HG03196 (cell line): ENCODE data around the gene HEMK1.

ENCODE experiments used
- ATAC-seq: cut with Tn5 transposase; IDR thresholded peaks from one replicate; pipeline ENCODE4 v1.9.1; 2021; ENCODE audit not compliant: unreplicated experiment

HEMK1 gene

GRCh38 chr3:50612234-50612882 is 43.0 kb downstream of the HEMK1 start:
- ATAC-seq, result no peak

DNA sequence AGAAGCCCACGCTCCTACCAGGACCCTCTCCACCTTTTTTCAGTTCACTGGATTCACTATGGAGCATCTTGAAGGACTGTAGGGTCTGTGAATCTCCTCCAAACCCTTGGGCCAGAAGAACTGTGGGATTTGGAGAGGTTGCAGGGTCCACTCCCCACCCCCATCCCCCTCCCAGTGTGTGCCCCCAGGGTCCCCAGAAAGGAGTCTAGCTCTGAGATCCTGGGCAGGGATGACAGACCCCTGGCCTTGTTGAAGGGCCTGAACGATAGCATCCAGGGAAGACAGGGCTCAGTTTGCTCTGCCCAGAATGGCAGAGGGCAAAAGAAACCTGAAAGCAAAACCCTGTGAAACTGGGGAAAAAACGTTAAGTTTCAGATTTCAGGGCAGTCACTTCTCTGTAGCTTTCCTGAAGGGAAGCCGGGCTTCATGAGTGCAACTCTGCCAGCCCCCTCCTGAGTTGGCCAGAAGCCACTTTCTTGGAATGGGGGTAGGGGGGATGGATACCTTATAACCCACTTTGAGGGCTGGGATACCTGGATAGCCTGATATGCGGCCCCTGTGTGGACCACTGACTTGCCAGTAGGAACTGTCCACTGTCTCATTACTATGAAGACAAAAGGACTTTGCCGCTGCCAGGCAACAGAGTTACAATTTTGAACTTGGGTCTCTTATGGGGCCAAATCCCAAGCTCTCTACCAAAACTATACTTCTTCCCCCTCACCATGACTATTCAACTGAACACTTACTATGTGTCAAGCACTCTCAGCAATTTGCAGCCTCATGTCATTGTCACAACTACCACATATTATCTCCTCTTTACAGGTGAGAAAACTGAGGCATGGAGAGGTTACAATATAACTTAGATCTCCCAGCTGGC is 43.9 kb downstream of the HEMK1 start:
- no peak for ATAC-seq

DNA sequence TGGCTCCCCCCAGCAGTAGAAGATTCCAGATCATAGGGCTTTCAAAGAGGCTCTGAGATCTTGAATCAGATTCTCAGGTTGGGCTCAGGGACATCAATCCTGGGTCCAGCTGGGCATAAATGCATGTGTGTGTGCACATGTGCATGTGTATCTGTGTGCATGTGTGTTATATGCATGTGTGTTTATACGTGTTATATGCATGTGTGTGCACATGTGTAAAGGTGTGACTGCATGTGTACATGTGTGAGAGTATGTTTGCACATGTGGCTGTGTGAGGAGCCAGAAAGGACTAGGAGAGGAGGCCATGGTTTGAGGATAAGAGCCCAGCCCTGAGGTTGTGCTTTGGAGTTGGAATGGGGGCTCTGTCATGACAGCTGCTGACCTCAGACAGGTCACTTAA is 45.9 kb downstream of the HEMK1 start:
- no peak for ATAC-seq

GRCh38 chr3:50616003-50616769 is 46.9 kb downstream of the HEMK1 start:
- peak; percentile 31 for ATAC-seq

- peak; percentile 67 for ATAC-seq
These were observed 47.4 kb downstream of the HEMK1 start for GRCh38 chr3:50616770-50617095.

DNA sequence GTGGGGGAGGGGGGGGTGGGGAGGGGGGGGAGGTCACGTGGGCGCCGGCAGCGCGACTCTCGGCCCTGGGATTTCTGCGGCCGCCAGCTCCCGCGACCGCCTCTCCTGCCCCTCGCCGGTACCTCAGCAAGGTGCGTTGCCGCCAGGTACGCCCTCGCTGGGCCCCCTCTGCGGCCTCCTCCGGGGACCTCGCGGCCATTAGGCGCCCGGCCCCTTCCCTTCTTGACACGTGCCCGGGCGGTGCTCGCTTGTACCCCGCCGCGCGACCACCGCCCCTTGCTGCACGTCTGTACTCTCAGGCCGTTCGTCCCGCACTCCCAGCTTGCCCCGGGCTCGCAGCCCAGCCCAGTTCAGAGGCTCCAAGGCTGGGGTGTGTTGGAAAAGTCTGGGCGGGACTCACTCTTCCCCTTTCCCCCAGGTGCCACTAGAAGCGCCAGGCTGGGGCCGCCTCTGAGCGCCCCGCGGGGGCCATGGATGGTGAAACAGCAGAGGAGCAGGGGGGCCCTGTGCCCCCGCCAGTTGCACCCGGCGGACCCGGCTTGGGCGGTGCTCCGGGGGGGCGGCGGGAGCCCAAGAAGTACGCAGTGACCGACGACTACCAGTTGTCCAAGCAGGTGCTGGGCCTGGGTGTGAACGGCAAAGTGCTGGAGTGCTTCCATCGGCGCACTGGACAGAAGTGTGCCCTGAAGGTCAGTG is 47.9 kb downstream of the HEMK1 start, which contains the start of gene MAPKAPK3:
MAPKAPK3 (plus strand) TSS at position 56 of the 696 bp plus-strand sequence; CDS start at position 471, 415 bp downstream.
- peak; percentile 19 for ATAC-seq

- no peak for ATAC-seq
These were observed 48.7 kb downstream of the HEMK1 start for GRCh38 chr3:50617911-50618481.

- no peak for ATAC-seq
These were observed 51.1 kb downstream of the HEMK1 start for GRCh38 chr3:50620420-50620819.

DNA sequence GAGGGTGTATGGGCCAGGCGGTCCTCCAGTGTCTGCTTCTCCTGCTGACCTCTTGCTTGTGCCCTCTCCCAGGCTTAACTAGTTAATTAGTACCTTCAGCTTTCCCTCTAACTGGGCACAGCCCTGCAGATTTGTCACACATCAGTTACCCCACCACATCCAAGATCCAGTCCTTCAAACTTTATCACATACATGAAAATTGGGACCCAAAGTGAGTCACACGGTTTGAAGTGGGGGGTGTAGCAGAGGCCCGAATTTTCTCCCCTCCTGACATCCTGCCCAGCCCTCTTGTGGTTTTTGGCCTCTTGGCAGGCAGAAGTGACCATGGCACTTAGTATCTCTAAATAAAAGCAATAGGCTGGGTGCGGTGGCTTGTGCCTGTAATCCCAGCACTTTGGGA is 51.5 kb downstream of the HEMK1 start:
- ATAC-seq, result no peak

DNA sequence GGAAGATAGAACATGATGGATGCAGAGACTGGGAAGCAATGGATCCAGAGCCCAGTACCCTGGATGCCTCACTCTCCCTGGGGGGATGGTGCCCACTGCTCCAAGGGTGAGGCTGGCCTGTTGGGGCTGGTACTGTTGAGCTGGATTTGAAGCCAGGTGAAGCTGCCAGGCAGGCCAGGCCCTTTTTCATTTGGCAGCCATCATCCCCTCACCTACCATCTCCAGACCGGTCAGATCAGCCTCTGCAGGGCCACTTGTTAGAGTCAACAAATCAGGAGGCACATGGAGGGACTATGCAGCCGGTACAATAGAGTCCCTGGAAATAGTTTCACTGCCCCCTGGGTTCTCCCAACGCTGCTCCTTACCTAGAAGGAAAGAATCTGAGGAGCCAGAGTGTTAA is 53.6 kb downstream of the HEMK1 start:
- ATAC-seq, result no peak

DNA sequence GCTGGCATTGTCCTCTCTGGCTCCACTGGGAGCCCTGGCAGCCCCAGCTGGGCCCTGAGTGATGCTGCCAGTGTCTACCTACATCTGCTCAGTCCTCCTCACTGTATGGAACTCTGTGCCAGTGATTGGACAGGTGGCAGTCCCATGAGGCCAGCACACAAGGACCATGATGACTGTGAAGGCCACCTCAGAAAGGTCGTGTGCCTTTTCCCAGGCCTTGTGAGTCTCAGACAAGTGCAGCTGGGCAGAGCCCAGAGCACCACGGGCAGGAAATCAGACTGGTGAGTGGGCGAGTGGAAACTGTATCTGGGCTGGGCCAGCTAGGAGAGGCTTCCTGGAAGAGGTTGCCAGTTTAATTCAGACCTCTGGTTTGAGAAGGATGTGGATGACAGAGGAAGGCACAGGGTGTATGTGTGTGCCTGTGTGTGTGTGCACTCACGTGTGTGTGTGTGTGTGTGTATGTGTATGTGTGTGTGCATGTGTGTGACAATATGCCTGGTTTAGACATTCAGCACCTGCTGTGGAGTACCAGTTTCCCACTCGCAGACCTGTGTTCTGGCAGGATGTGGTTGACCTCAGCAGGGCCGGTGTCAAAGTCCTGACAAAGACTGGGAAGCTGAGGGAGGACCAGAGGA is 54.6 kb downstream of the HEMK1 start:
- ATAC-seq, result no peak

DNA sequence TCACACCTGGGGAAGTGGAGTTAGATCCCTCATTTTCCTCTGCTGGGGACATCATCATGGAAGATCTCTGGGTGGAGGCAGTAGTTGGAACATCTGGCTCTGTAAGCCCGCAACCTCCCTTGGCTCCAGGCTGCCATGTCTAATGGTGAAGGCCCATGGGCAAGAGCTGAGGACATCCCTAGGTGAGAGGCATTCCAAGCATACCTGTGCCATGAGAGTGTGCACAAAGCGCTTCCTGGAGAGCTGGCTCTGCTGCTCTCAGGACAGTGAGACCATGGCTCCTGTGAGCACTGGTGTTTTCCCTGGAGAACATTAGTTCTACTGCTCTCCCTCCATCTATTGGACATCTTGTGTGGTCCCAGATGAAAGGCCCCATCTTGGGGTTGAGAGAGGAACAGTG is 55.3 kb downstream of the HEMK1 start:
- ATAC-seq, result no peak

DNA sequence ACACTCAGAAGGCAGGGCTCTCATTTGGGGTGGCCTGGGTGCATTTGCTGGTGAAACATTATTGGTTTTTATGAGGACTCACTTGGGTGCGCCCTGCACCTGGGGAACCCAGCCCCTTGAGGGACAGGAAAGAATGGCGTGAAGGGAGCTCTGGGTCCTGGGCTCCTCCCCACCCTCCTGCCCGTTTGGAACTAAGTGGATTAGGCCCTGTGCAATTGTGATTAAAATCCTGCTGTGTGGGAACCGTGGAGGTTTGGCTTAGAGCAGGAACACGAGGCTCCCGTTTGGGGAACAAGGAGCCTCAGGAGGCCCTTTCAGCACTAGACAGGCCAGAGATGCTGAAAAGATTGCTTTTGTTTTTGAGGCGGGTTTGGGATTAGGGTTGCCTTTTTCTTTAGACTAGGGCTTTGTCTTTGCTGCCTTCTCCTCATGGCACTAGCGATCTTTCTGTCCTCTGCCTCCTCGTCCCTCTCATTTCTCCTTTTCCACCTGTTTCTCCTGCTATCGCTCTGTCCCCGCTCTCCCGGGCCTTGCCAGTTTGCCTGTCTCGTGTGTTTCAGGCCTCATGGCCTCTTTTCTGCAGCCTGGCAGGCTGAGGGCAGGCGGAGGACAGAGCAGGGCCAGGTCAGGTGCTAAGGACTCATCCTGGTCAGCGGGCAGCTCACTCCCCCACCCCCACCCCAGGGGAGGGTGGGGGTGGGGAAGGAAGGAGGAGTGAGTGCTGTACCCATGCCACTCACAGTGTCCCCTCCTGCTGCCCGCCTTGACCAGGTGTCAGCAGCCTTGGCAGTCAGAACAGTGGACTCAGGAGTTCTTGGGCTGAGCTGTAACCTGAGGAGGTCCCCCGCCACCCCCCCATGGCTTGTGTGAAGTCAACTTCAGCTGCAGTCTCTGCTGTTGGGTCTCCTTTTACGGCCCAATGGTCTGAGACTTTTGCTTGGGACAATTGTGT is 56.2 kb downstream of the HEMK1 start:
- ATAC-seq, result no peak

DNA sequence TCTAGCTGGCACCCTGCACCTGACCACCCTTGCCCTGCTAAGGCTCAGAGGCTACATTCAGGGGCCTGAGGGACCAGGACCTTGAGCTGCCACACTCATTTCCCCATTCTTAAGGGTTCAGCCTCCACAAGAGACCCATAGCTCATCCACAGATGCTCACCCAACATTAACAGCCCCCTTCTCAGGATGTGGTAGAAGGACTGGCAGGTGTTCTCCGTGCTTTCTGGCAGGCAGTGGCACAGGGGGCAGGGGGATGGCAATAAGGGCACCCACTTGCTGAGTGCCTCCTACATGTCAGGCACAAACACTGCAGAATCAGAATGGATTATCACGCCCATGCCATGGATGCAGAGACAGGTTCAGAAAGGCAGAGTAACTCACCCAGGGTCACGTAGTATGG is 57.1 kb downstream of the HEMK1 start:
- no peak for ATAC-seq

GRCh38 chr3:50627407-50628051 is 58.2 kb downstream of the HEMK1 start:
- no peak for ATAC-seq

GRCh38 chr3:50628601-50629000 is 59.3 kb downstream of the HEMK1 start:
- no peak for ATAC-seq

GRCh38 chr3:50630394-50630793 is 61.1 kb downstream of the HEMK1 start:
- no peak for ATAC-seq

DNA sequence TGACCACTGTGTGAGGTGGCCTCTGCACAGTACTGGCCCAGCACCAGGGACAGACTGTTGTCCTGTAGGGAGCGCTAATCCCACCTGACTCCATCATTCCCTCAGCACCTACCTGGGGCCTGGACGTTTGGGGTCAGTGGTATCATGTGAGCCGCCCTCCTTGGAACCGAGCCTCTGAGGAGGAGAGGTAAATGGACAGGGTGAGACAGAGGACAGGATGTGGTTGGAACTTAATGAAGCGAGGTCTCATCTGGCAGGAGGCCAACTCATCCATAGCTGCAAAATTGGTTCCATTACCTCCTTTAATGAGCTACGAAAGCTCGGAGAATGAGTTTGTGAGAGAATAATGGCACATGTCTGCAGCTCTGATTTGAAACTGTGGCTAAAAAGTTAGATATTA is 61.6 kb downstream of the HEMK1 start:
- ATAC-seq, result no peak

GRCh38 chr3:50632450-50632849 is 63.1 kb downstream of the HEMK1 start:
- no peak for ATAC-seq
